Mammary epithelial cell (primary cell): ENCODE measurements around the gene MSI2.

ENCODE experiments used
- CTCF ChIP-seq, 2 donors: IDR thresholded peaks in 1 of 2; conservative IDR thresholded peaks in 1 of 2; 2 replicates each; pipeline ENCODE4 v1.5.1; 2011 to 2012; ENCODE audit warnings: inconsistent platforms in 2 of 2, low read length in 2 of 2, mild to moderate bottlenecking in 2 of 2, control low read depth in 1 of 2, low read depth in 1 of 2; ENCODE audit not compliant: insufficient read depth in 1 of 2; ENCODE audit errors: extremely low read depth in 1 of 2
- EZH2 ChIP-seq: IDR thresholded peaks from 2 replicates; pipeline ENCODE4 v1.6.1; 2012; ENCODE audit warnings: low read length, inconsistent platforms, borderline replicate concordance

- TF ChIP-seq CTCF (conservative IDR thresholded peaks at IDR 0.05 in 1 of 2, IDR thresholded peaks at IDR 0.05 in 1 of 2; ENCODE audit: extremely low read depth in 1 of 2, insufficient read depth in 1 of 2, low read depth in 1 of 2, low read length in 2 of 2), result no peak
- TF ChIP-seq EZH2, result no peak
Observed at GRCh38 chr17:57366558-57367351, 110.4 kb downstream of the MSI2 start.
